HUES48 (cell line): ENCODE data around the gene TTLL13.

Experiments used
- H3K27ac ChIP-seq: one replicate; pipeline ENCODE4 v1.7.0; 2013; ENCODE audit warnings: low read depth, low read length, inconsistent platforms
- H3K27me3 ChIP-seq: 2 replicates; pipeline ENCODE4 v1.6.1; 2013; ENCODE audit warnings: mild to moderate bottlenecking, low read length; ENCODE audit not compliant: control insufficient read depth, insufficient read depth
- H3K36me3 ChIP-seq: 2 replicates; pipeline ENCODE4 v1.6.1; 2013; ENCODE audit warnings: low read length; ENCODE audit not compliant: control insufficient read depth, insufficient read depth
- H3K4me1 ChIP-seq: 2 replicates; pipeline ENCODE4 v1.6.1; 2013; ENCODE audit warnings: mild to moderate bottlenecking, low read length; ENCODE audit not compliant: control insufficient read depth, insufficient read depth
- H3K4me3 ChIP-seq: 2 replicates; pipeline ENCODE4 v1.5.1; 2013; ENCODE audit warnings: mild to moderate bottlenecking, low read depth, low read length
- H3K9ac ChIP-seq: 2 replicates; pipeline ENCODE4 v1.6.1; 2013; ENCODE audit warnings: mild to moderate bottlenecking, low read depth, low read length, moderate library complexity
- H3K9me3 ChIP-seq: 2 replicates; pipeline ENCODE4 v1.6.1; 2013; ENCODE audit warnings: low read length; ENCODE audit not compliant: control insufficient read depth, insufficient read depth

Gene TTLL13

DNA sequence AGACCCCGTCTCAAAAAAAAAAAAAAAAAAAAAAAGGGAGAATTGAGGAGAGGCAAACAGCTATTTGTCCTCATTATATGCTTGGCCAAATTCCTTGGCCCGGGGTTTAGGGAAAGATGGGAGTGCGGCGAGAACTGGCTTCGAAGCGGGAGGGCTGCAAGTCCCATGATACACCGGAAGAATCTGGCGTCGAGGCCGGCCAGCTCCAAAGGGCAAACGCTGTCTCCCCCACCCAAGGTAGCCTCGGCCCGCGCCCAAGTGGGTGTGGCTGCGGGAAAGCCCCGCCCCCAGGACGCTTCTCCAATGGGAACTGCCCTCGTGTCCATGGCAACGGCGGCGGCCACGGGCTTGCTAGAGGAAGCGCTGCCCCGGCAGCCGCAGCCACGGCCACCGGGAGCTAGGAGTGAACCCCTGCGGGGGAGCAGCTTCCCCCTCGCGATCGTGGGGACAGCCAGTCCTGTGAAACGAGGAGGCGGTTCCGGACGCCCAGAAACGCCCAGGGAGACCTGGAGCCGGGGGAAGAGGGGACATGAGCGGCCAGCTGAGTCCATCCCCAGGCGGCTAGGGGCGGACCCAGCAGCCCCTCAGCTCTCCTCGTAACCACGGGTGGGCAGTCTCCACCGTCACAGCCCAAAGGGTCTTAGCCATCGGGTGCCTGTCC is at the start of gene TTLL13:
Gene TTLL13 (plus strand): TSS at position 354 of the 661 bp plus-strand sequence. CDS start 1,075 bp downstream, outside the sequence.
- no peaks in the 10 kb centered on the region for H3K36me3 ChIP-seq
- no peak within 1 kb of the TSS for H3K27ac ChIP-seq
- H3K27me3 ChIP-seq: peaks cover 11% of the 10 kb centered on the region
- no peaks in the 10 kb centered on the region for H3K9me3 ChIP-seq
- peak within 1 kb of the TSS; percentile 79 for H3K4me3 ChIP-seq
- H3K9ac ChIP-seq: no peak within 1 kb of the TSS
- H3K4me1 ChIP-seq: no peaks in the 10 kb centered on the region

DNA sequence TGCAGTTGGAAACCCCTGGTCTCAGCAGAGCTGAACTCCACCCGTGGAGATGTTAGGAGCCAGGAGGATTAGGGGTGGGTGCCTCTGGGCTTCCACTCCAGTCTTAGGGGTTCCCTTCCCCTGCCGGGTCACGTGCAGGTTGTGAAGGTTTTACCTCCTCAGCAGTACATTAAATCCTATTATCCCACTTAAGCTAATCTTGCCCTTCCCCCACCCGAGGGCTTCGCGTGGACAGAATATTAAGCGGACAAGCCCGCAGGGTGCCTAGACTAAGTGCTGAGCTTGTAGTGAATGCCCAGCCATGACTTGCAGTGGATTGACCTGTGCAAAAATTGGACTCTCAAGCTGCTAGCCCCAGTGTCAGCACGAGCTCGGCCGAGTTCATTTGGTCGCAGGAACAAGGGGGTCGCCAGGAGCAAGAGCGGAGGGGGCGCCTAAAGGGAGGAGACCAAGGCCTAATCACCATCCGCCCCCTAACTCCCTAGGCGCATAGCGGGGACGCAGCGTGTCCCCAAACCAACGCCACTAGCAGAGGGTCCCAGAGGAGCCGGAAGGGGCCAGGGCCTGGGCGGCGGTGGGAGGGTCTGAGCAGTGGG is 48.7 kb upstream of the TTLL13 start:
- Histone ChIP-seq H3K9ac (peak overlapping the region; percentile 24; the same call in 1 of the 2 replicates), H3K4me3 (peak overlapping the region; percentile 88), H3K9me3 (no peaks in the 10 kb centered on the region), H3K27ac (peak overlapping the region; percentile 60), H3K4me1 (peaks cover 14% of the 10 kb centered on the region; the same call in 1 of the 2 replicates), H3K27me3 (peaks cover 3% of the 10 kb centered on the region; the same call in 1 of the 2 replicates), H3K36me3 (peaks cover 4% of the 10 kb centered on the region; the same call in 1 of the 2 replicates)

DNA sequence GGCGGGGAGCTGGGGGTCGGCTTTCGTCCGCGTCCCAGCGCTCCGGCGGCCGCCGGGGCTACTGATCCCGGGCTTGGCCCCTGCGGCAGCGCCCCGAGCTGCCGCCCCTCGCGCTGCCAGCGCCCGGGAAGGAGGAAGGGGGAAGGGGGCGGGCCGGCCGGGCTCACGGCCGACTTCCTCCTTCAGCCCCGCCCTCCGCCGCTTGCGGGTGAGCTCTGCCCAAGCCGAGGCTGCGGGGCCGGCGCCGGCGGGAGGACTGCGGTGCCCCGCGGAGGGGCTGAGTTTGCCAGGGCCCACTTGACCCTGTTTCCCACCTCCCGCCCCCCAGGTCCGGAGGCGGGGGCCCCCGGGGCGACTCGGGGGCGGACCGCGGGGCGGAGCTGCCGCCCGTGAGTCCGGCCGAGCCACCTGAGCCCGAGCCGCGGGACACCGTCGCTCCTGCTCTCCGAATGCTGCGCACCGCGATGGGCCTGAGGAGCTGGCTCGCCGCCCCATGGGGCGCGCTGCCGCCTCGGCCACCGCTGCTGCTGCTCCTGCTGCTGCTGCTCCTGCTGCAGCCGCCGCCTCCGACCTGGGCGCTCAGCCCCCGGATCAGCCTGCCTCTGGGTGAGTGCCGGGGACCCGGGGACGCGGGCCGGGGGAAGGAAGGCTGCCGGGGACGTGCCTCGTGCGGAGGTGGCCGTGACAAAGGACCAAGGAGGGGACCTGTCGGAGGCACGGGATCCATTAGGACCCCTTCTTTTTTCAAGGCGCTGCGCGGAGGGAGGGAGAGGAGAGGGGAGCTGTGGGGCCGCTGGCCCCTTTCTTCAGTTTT is 48.0 kb upstream of the TTLL13 start, which contains the start of gene SEMA4B:
Gene SEMA4B (plus strand): TSS at position 201 of the 814 bp plus-strand sequence. CDS start 249 bp downstream, at position 450.
- Histone ChIP-seq H3K9me3 (no peaks in the 10 kb centered on the region), H3K27me3 (peaks cover 3% of the 10 kb centered on the region; the same call in 1 of the 2 replicates), H3K4me3 (peak within 1 kb of the TSS; percentile 88), H3K4me1 (peaks cover 14% of the 10 kb centered on the region; the same call in 1 of the 2 replicates), H3K36me3 (peaks cover 7% of the 10 kb centered on the region; the same call in 1 of the 2 replicates), H3K27ac (peak within 1 kb of the TSS; percentile 60), H3K9ac (peak within 1 kb of the TSS; percentile 24)

DNA sequence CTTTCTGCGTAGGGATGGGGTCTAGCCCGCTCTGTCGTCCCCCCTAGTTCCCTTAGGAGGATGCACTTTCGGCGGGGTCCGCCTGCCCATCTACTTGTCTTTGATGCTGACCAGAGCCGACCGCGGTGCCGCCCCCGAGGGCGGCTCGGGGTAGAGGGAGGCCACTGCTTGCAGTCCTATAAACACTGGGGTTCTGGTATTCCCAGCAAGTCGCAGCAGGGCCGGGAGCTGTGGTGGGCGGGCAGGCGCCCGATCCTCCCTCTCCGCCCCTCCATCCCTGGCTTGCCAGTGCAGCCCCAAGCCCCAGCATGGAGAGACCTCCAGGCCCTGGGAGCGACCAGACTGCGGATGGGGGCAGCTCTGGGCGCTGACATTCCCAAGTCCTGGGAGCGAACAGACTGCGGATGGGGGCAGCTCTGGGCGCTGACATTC is 47.4 kb upstream of the TTLL13 start:
- Histone ChIP-seq H3K4me3 (peak overlapping the region; percentile 88), H3K27ac (no peak overlapping the region), H3K9ac (peak overlapping the region; percentile 22), H3K4me1 (peaks cover 14% of the 10 kb centered on the region; the same call in 1 of the 2 replicates), H3K27me3 (peaks cover 3% of the 10 kb centered on the region; the same call in 1 of the 2 replicates), H3K9me3 (no peaks in the 10 kb centered on the region), H3K36me3 (peaks cover 7% of the 10 kb centered on the region; the same call in 1 of the 2 replicates)

GRCh38 chr15:90202929-90203328 is 46.4 kb upstream of the TTLL13 start:
- no peak overlapping the region for H3K9ac ChIP-seq
- peaks cover 7% of the 10 kb centered on the region; the same call in 1 of the 2 replicates for H3K36me3 ChIP-seq
- peaks cover 14% of the 10 kb centered on the region; the same call in 1 of the 2 replicates for H3K4me1 ChIP-seq
- H3K4me3 ChIP-seq: no peak overlapping the region; the same call in 1 of the 2 replicates
- no peaks in the 10 kb centered on the region for H3K9me3 ChIP-seq
- peaks cover 3% of the 10 kb centered on the region; the same call in 1 of the 2 replicates for H3K27me3 ChIP-seq
- H3K27ac ChIP-seq: no peak overlapping the region

GRCh38 chr15:90203473-90203872 is 45.9 kb upstream of the TTLL13 start:
- Histone ChIP-seq H3K4me3 (no peak overlapping the region), H3K9me3 (no peaks in the 10 kb centered on the region), H3K27me3 (peaks cover 3% of the 10 kb centered on the region; the same call in 1 of the 2 replicates), H3K36me3 (peaks cover 7% of the 10 kb centered on the region; the same call in 1 of the 2 replicates), H3K4me1 (peaks cover 14% of the 10 kb centered on the region; the same call in 1 of the 2 replicates), H3K27ac (no peak overlapping the region), H3K9ac (no peak overlapping the region)

- Histone ChIP-seq H3K9me3 (no peaks in the 10 kb centered on the region), H3K9ac (no peak overlapping the region), H3K27ac (no peak overlapping the region)
Measured at GRCh38 chr15:90203922-90204321, 45.4 kb upstream of the TTLL13 start.

DNA sequence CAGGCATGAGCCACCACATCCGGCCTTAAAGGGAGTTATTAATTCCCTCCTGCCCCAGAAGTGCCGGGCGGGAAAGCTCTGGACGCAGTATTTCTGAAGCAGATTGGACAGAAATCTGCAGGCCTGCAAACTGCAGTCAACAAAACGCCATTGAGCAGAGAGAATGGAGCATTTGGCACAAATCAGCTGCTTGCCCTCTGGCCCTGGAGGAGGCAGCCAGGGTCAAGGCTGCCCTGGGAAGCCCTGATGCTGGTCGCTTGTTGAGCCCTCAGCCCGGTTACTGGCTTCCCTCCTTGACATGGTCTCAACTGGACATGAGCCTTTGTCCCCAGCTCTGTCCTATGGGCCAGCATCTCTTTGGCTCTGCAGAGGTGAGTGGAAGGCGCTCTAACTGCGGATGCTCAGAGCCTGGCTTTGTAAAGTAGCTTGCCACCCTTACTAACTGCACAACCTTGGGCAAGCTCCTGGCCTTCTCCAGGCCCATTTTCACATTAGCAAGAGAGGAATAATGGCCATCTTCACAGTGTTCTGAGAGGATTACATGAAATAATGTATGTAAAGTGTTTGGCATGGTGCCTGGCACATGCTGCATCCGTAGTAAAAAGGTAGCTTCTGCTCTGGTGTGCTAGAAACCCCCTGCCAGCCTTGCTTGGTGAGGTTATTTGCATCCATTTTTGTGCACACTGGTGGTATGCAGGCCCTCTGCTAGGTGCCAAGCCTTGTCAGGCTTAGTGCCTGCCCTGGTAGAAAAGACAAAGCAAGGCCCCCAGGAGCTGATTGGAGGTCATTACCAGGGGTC is 44.1 kb upstream of the TTLL13 start:
- peaks cover 7% of the 10 kb centered on the region; the same call in 1 of the 2 replicates for H3K36me3 ChIP-seq
- no peak overlapping the region for H3K27ac ChIP-seq
- peaks cover 14% of the 10 kb centered on the region; the same call in 1 of the 2 replicates for H3K4me1 ChIP-seq
- no peaks in the 10 kb centered on the region for H3K9me3 ChIP-seq
- peaks cover 3% of the 10 kb centered on the region; the same call in 1 of the 2 replicates for H3K27me3 ChIP-seq
- no peak overlapping the region for H3K4me3 ChIP-seq
- H3K9ac ChIP-seq: no peak overlapping the region

More at GRCh38 chr15:90203922-90204321, 45.4 kb upstream of the TTLL13 start:
- H3K4me1 ChIP-seq: peaks cover 14% of the 10 kb centered on the region; the same call in 1 of the 2 replicates
- H3K36me3 ChIP-seq: peaks cover 7% of the 10 kb centered on the region; the same call in 1 of the 2 replicates
- no peak overlapping the region for H3K4me3 ChIP-seq
- peaks cover 3% of the 10 kb centered on the region; the same call in 1 of the 2 replicates for H3K27me3 ChIP-seq

- no peaks in the 10 kb centered on the region for H3K9me3 ChIP-seq
- H3K9ac ChIP-seq: no peak overlapping the region
- H3K27ac ChIP-seq: no peak overlapping the region
- H3K4me1 ChIP-seq: peaks cover 9% of the 10 kb centered on the region; the same call in 1 of the 2 replicates
- peaks cover 7% of the 10 kb centered on the region; the same call in 1 of the 2 replicates for H3K36me3 ChIP-seq
- H3K4me3 ChIP-seq: no peak overlapping the region
- H3K27me3 ChIP-seq: peaks cover 3% of the 10 kb centered on the region; the same call in 1 of the 2 replicates
Measured at GRCh38 chr15:90205886-90206285, 43.5 kb upstream of the TTLL13 start.
